Thyroid gland (tissue), 4 donors: ENCODE measurements around the gene GCK. TPM values are rescaled to one million over a fixed set of nuclear protein-coding genes. Genes with fewer than 3 reads are reported as not detected.

Experiments
- DNase-seq, 2 donors: peaks; one replicate each; pipeline ENCODE4 v3.0.0-alpha.2; 2019
- H3K27ac ChIP-seq, 3 donors: fragments of 200-600 bp; sonication (generic); 1 replicate in 2 of 3; 2 replicates in 1 of 3; pipeline ENCODE4 v1.5.1; 2016 to 2019; ENCODE audit warnings: mild to moderate bottlenecking in 1 of 3, moderate library complexity in 1 of 3
- H3K27me3 ChIP-seq: fragments of 200-600 bp; sonication (generic); one replicate; pipeline ENCODE4 v1.5.1; 2019
- H3K36me3 ChIP-seq, 2 donors: fragments of 200-600 bp; sonication (generic); one replicate each; pipeline ENCODE4 v1.5.1; 2016 to 2019
- H3K4me1 ChIP-seq, 2 donors: fragments of 200-600 bp; sonication (generic); one replicate each; pipeline ENCODE4 v1.5.1; 2017 to 2019
- H3K4me3 ChIP-seq, 3 donors: fragments of 200-600 bp; sonication (generic); replicated peaks in 1 of 3; 1 replicate in 2 of 3; 2 replicates in 1 of 3; pipeline ENCODE4 v1.5.1; 2016; ENCODE audit warnings: mild to moderate bottlenecking in 1 of 3
- H3K9me3 ChIP-seq: fragments of 200-600 bp; sonication (generic); one replicate; pipeline ENCODE4 v1.5.1; 2017
- CTCF ChIP-seq, 6 experiments: fragments of 200-600 bp in 3 of 6; fragments of 450-650 bp in 3 of 6; sonication (generic) in 3 of 6; IDR thresholded peaks; one replicate each; pipeline ENCODE4 v1.5.1; 2016 to 2019; ENCODE audit warnings: antibody characterized with exemption in 6 of 6, mild to moderate bottlenecking in 2 of 6, inconsistent platforms in 1 of 6, moderate library complexity in 1 of 6
- POLR2A ChIP-seq, 2 donors: fragments of 450-650 bp; IDR thresholded peaks; one replicate each; pipeline ENCODE4 v1.6.1; 2017; ENCODE audit warnings: antibody characterized with exemption in 2 of 2, mild to moderate bottlenecking in 2 of 2, moderate library complexity in 1 of 2
- WGBS, 2 donors: methylation state at CpG; one replicate each; pipeline ENCODE4 v1.1.5; 2017; 5-methylcytosine and 5-hydroxymethylcytosine counted together
- intact Hi-C: fragments of 100-400 bp; cut with DNase I; formaldehyde crosslinking; loops from one replicate; pipeline ENCODE4 v1.15.1; 2023
- total RNA-seq, 4 donors: library from RNA; depleted of rRNA; stranded (reverse); fragments of >200 nt; gene quantifications; one replicate each; pipeline ENCODE4 v1.2.3, GENCODE V29; 2016

Gene GCK
- total RNA-seq, 4 donors from 2014 or later, result 0.22 to 0.73 TPM; not detected in 2

GRCh38 chr7:44196450-44196872 is 7.2 kb upstream of the GCK start:
- intact Hi-C loops, result no loop called here
- Histone ChIP-seq H3K36me3 (no peaks in the 10 kb centered on the region), H3K4me1 (peaks cover 0 to 2% of the 10 kb centered on the region in 2 donors), H3K4me3 (no peak overlapping the region), H3K27me3 (no peaks in the 10 kb centered on the region), H3K27ac (no peak overlapping the region), H3K9me3 (no peaks in the 10 kb centered on the region)
- DNase-seq, result peak; percentile 36
- WGBS, 2 donors, result 41 to 43% methylated on average over 3 of the region's 3 CpGs
- TF ChIP-seq CTCF (IDR thresholded peaks at IDR 0.05), result peak in 5 of 6 experiments; percentile 20 to 67 (median 63)
- no peak for TF ChIP-seq POLR2A (IDR thresholded peaks at IDR 0.05)

GRCh38 chr7:44195889-44196288 is 6.7 kb upstream of the GCK start:
- WGBS, 2 donors, result 44 to 62% methylated on average over 1 of the region's 1 CpG
- Histone ChIP-seq H3K27me3 (no peaks in the 10 kb centered on the region), H3K4me3 (no peak overlapping the region), H3K9me3 (no peaks in the 10 kb centered on the region), H3K27ac (no peak overlapping the region), H3K4me1 (no peaks in the 10 kb centered on the region), H3K36me3 (no peaks in the 10 kb centered on the region)
- intact Hi-C loops, result no loop called here
- no peak for DNase-seq
- TF ChIP-seq CTCF (IDR thresholded peaks at IDR 0.05) (no peak), POLR2A (IDR thresholded peaks at IDR 0.05) (no peak)

GRCh38 chr7:44194562-44195145 is 5.4 kb upstream of the GCK start:
- H3K9me3 ChIP-seq, result no peaks in the 10 kb centered on the region
- TF ChIP-seq CTCF (IDR thresholded peaks at IDR 0.05) (no peak), POLR2A (IDR thresholded peaks at IDR 0.05) (no peak)
- no peak overlapping the region for H3K27ac ChIP-seq
- no peaks in the 10 kb centered on the region for H3K27me3 ChIP-seq
- intact Hi-C loops, result no loop called here
- no peak for DNase-seq
- 66 to 95% methylated on average over 3 of the region's 3 CpGs for WGBS, 2 donors
- no peaks in the 10 kb centered on the region for H3K4me1 ChIP-seq
- no peak overlapping the region for H3K4me3 ChIP-seq
- H3K36me3 ChIP-seq, result no peaks in the 10 kb centered on the region

- no peak for TF ChIP-seq POLR2A (IDR thresholded peaks at IDR 0.05)
- TF ChIP-seq CTCF (IDR thresholded peaks at IDR 0.05), result no peak
- no peak overlapping the region for H3K4me3 ChIP-seq
- peaks cover 0 to under 1% of the 10 kb centered on the region in 2 donors for H3K4me1 ChIP-seq
- intact Hi-C loops, result no loop called here
- WGBS, 2 donors, result 66 to 69% methylated on average over 2 of the region's 2 CpGs
- DNase-seq, result no peak
- H3K27me3 ChIP-seq, result no peaks in the 10 kb centered on the region
- no peak overlapping the region for H3K27ac ChIP-seq
- no peaks in the 10 kb centered on the region for H3K36me3 ChIP-seq
- H3K9me3 ChIP-seq, result no peaks in the 10 kb centered on the region
Observed at GRCh38 chr7:44194069-44194468, 4.8 kb upstream of the GCK start.

- 87 to 95% methylated on average over 7 of the region's 7 CpGs for WGBS, 2 donors
- DNase-seq, result no peak
- Histone ChIP-seq H3K36me3 (no peaks in the 10 kb centered on the region), H3K4me3 (no peak overlapping the region), H3K27ac (no peak overlapping the region), H3K4me1 (peaks cover 0 to 3% of the 10 kb centered on the region in 2 donors), H3K27me3 (no peaks in the 10 kb centered on the region), H3K9me3 (no peaks in the 10 kb centered on the region)
- intact Hi-C loops, result no loop called here
- TF ChIP-seq POLR2A (IDR thresholded peaks at IDR 0.05), result no peak
- no peak for TF ChIP-seq CTCF (IDR thresholded peaks at IDR 0.05)
Observed at GRCh38 chr7:44193011-44193802, 4.0 kb upstream of the GCK start.
